GM19193 (cell line): ENCODE data around the gene EHMT2.

Source experiments
- POLR2A ChIP-seq: IDR thresholded peaks from 4 replicates; pipeline ENCODE4 v1.6.1; 2011; ENCODE audit not compliant: insufficient read depth, insufficient read length; ENCODE audit errors: extremely low read depth

EHMT2 gene

GRCh38 chr6:31900917-31901414 lies 3.5 kb upstream of the EHMT2 start:
- TF ChIP-seq POLR2A = no peak

- TF ChIP-seq POLR2A = no peak
These were observed 2.6 kb upstream of the EHMT2 start for GRCh38 chr6:31899882-31900722.

- TF ChIP-seq POLR2A = no peak
These were observed 1.7 kb upstream of the EHMT2 start for GRCh38 chr6:31899215-31899614.

GRCh38 chr6:31898383-31899011 lies 999 bp upstream of the EHMT2 start:
- TF ChIP-seq POLR2A = no peak

- TF ChIP-seq POLR2A = no peak
These were observed 464 bp downstream of the EHMT2 start for GRCh38 chr6:31896856-31897611.

GRCh38 chr6:31896493-31896855 lies 1.0 kb downstream of the EHMT2 start:
- no peak for TF ChIP-seq POLR2A

- TF ChIP-seq POLR2A = no peak
These were observed 4.7 kb downstream of the EHMT2 start for GRCh38 chr6:31892821-31893220.

GRCh38 chr6:31889331-31889972 lies 8.0 kb downstream of the EHMT2 start:
- TF ChIP-seq POLR2A = no peak

- no peak for TF ChIP-seq POLR2A
These were observed 8.9 kb downstream of the EHMT2 start for GRCh38 chr6:31888276-31889258.

- TF ChIP-seq POLR2A = no peak
These were observed 10.1 kb downstream of the EHMT2 start for GRCh38 chr6:31887173-31888007.

- no peak for TF ChIP-seq POLR2A
These were observed 10.9 kb downstream of the EHMT2 start for GRCh38 chr6:31886541-31886991.

- TF ChIP-seq POLR2A = no peak
These were observed 12.9 kb downstream of the EHMT2 start for GRCh38 chr6:31884528-31885035.

- TF ChIP-seq POLR2A = no peak
These were observed 13.8 kb downstream of the EHMT2 start for GRCh38 chr6:31883676-31884075.

GRCh38 chr6:31882344-31882743 lies 15.2 kb downstream of the EHMT2 start:
- TF ChIP-seq POLR2A = no peak
